Coronary artery (tissue), 2 donors: ENCODE data around the gene ERCC6L2.

Source experiments
- DNase-seq: peaks from one replicate; pipeline ENCODE4 v3.0.0-alpha.2; 2017; ENCODE audit warnings: low spot score
- H3K27ac ChIP-seq, 2 donors: fragments of 200-600 bp; sonication (generic); one replicate each; pipeline ENCODE4 v1.5.1; 2016 to 2019
- H3K4me3 ChIP-seq: fragments of 200-600 bp; sonication (generic); 2 replicates; pipeline ENCODE4 v1.5.1; 2016; ENCODE audit warnings: mild to moderate bottlenecking, moderate library complexity
- CTCF ChIP-seq: fragments of 200-600 bp; sonication (generic); IDR thresholded peaks from one replicate; pipeline ENCODE4 v1.5.1; 2019; ENCODE audit warnings: antibody characterized with exemption

The ERCC6L2 gene

GRCh38 chr9:96006296-96006879 is 130.9 kb downstream of the ERCC6L2 start:
- Histone ChIP-seq H3K27ac (no peak overlapping the region), H3K4me3 (no peak overlapping the region)
- no peak for TF ChIP-seq CTCF
- no peak for DNase-seq

- Histone ChIP-seq H3K4me3 (no peak overlapping the region), H3K27ac (no peak overlapping the region)
- no peak for DNase-seq
- TF ChIP-seq CTCF, result no peak
Measured at GRCh38 chr9:96006961-96007360, 131.5 kb downstream of the ERCC6L2 start.

DNA sequence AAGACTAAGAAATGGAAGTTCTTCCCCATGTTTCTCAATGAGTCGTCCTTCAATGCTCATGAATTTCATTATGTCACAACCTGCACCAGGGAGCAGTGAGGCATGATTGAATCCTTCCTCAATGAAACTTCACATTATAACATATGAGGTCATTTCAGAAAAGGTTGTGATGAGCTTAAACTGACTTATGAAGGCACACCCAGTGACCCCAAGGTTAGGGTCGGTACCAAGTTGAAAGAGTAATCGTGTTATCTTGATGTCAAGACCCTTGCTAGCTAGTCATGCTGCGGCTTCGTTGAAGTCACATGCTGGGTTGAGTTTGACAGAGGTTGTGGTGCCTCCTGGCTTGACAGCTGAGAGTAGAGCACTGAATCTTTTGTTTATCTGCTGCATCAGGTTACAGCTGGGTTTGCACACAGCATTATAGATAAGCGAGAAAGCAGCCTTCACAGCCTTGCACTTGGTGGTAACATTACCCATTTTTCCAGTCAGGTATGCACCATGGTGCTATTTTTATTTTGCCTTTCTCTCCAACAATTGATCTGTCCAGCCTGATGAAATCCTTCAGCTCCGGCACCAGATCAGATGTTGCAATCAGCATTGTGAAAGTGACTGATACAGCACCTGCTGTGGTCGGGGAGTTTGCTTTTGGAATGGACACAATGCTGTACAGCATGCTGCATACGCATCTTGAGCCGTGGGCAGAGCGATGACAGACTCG is 133.2 kb downstream of the ERCC6L2 start:
- Histone ChIP-seq H3K4me3 (no peak overlapping the region), H3K27ac (no peak overlapping the region)
- TF ChIP-seq CTCF, result no peak
- DNase-seq, result no peak

- TF ChIP-seq CTCF, result no peak
- no peak for DNase-seq
- Histone ChIP-seq H3K27ac (no peak overlapping the region), H3K4me3 (no peak overlapping the region)
Measured at GRCh38 chr9:96009223-96009602, 133.7 kb downstream of the ERCC6L2 start.

DNA sequence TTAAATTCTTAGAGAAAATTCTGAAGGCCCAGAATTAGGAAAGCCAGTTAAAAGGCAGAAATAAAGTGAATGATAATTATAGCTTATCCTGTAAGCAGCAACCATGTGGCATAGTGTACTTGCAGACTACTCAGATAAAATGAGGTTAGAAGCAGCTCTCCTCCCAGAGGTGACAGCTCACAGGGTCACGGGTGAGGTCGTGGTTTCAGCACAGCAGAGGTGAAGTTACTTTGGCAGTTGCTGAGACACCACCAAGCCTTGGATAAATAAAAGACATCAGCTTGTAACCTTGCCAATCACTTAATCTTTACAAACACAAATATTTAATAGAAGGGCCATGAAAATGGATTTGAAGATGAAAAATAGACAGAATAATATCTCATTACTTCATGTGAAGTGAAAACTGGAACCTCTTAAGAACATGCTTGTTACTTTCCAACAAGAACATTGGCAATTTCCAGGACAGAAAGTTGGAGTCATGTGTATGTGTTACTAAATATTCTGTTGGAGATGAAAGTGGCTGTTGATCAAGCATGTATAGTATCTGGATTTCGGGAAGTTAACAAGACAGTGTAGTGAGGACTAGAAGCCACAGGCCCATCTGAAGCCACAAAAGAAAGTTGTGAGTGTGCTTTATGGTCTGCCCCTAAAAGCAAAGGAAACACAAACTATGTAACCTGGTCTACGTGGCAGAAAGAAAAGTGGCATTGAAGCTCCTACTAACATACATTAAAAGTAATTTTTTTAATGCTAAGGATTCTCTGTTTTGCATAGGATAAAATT is 134.4 kb downstream of the ERCC6L2 start:
- no peak overlapping the region for H3K4me3 ChIP-seq
- TF ChIP-seq CTCF, result no peak
- no peak overlapping the region for H3K27ac ChIP-seq
- no peak for DNase-seq

- no peak overlapping the region for H3K4me3 ChIP-seq
- no peak overlapping the region for H3K27ac ChIP-seq
- no peak for DNase-seq
- TF ChIP-seq CTCF, result no peak
Measured at GRCh38 chr9:96014078-96014477, 138.6 kb downstream of the ERCC6L2 start.
